AG08396 (cell line): ENCODE results near the gene PRDM15.

Experiments
- DNase-seq: peaks from one replicate; pipeline ENCODE4 v3.0.0; 2012; ENCODE audit warnings: low spot score, mixed read lengths

PRDM15 gene

GRCh38 chr21:41763398-41763931, 115.7 kb downstream of the PRDM15 start:
- DNase-seq, result no peak

- no peak for DNase-seq
Measured at GRCh38 chr21:41762753-41763152, 116.4 kb downstream of the PRDM15 start.

- no peak for DNase-seq
Measured at GRCh38 chr21:41761934-41762635, 117.1 kb downstream of the PRDM15 start.

- no peak for DNase-seq
Measured at GRCh38 chr21:41761211-41761933, 117.8 kb downstream of the PRDM15 start.

- no peak for DNase-seq
Measured at GRCh38 chr21:41760411-41760810, 118.7 kb downstream of the PRDM15 start.

- DNase-seq, result no peak
Measured at GRCh38 chr21:41759926-41760325, 119.2 kb downstream of the PRDM15 start.

- no peak for DNase-seq
Measured at GRCh38 chr21:41759214-41759840, 119.8 kb downstream of the PRDM15 start.

- DNase-seq, result no peak
Measured at GRCh38 chr21:41758550-41758949, 120.6 kb downstream of the PRDM15 start.

GRCh38 chr21:41755934-41756773, 123.0 kb downstream of the PRDM15 start:
- no peak for DNase-seq

GRCh38 chr21:41755258-41755933, 123.7 kb downstream of the PRDM15 start:
- no peak for DNase-seq

- no peak for DNase-seq
Measured at GRCh38 chr21:41754479-41754891, 124.7 kb downstream of the PRDM15 start.

- no peak for DNase-seq
Measured at GRCh38 chr21:41753006-41753898, 125.9 kb downstream of the PRDM15 start.

- DNase-seq, result peak; percentile 81
Measured at GRCh38 chr21:41752231-41752681, 126.9 kb downstream of the PRDM15 start.

- DNase-seq, result no peak
Measured at GRCh38 chr21:41751611-41752011, 127.5 kb downstream of the PRDM15 start.

GRCh38 chr21:41750532-41751151, 128.5 kb downstream of the PRDM15 start:
- DNase-seq, result no peak

GRCh38 chr21:41750051-41750450, 129.1 kb downstream of the PRDM15 start:
- no peak for DNase-seq

- no peak for DNase-seq
Measured at GRCh38 chr21:41749286-41749685, 129.9 kb downstream of the PRDM15 start.
